ENCODE results near the gene TFAP2E.

The TFAP2E gene

DNA sequence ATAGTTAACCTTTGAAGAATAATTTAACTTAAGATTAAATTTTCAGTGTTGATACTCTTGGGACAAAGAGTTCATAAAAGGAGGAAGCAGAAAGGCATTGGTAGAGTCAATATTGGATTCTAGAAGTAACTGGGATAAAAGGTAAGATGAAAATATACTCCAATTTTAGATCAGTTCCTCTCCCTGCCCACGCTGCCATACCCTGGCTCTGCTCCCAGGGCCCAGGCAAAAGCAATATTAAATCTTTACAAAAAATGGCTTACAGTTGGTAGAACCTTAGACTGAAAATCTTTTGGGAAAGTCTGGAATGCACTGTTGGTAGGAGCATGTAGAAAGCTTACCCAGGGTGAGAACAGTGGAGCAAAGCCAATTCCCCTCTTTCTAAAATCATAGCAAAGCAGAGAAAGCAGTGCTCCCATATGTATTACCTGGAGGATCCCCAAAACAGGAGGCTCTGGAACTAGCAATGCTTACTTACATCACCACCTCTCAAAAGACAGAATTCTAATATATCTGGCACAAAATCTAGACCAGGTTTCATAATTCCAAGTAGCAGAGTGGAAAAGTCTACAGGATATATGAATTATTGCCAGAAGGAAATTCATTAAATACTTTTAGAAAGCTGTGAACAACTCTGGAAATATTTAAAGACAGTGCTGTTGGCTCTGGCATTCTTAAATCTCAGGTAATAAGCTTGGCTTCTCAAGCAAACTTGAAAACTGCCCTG is 40.5 kb upstream of the TFAP2E start:
- H3K27ac ChIP-seq, result no peak overlapping the region
- TF ChIP-seq CTCF (conservative IDR thresholded peaks at IDR 0.05; ENCODE audit: low read depth), result no peak
- POLR2A ChIA-PET (ENCODE audit: low non-redundant PET), result no interaction called here
- CTCF ChIA-PET, result interaction anchor here (0.6 kb wide), 1 partner anchor 187 kb away, joined by 3 read pairs; no protein-coding TSS in a partner anchor
- DNase-seq (ENCODE audit: low spot score), result no peak

DNA sequence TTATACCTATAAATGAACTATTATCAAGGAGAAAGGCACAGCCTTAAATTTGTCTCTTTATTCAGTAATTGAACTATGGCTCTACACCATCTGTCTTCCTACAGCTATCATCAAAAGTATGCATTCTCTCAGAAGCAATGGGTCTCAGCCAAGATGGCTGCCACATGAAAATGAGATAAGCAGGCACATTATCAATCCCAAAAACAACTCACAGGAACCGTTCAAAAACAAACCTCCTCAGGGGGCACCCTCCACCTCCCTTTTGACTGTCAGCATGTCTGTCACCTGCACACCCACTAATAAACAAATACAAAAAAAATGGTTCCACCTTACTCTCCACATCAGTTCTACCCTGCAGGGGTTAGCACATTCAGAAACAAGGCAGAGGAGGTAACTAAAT is 39.5 kb upstream of the TFAP2E start:
- no peak for TF ChIP-seq CTCF (conservative IDR thresholded peaks at IDR 0.05; ENCODE audit: low read depth)
- ChIA-PET POLR2A (ENCODE audit: low non-redundant PET) (no interaction called here), CTCF (no interaction called here)
- no peak overlapping the region for H3K27ac ChIP-seq
- DNase-seq (ENCODE audit: low spot score), result no peak

- POLR2A ChIA-PET (ENCODE audit: low non-redundant PET), result no interaction called here
- DNase-seq (ENCODE audit: low spot score), result no peak
These were observed 37.9 kb upstream of the TFAP2E start for GRCh38 chr1:35535243-35535642.

GRCh38 chr1:35536556-35537162 is 36.5 kb upstream of the TFAP2E start:
- CTCF ChIA-PET, result interaction anchor here (1.3 kb wide), 2 partner anchors 27 to 335 kb away, joined by 3 to 4 read pairs; no protein-coding TSS in a partner anchor
- no peak for DNase-seq (ENCODE audit: low spot score)

More at GRCh38 chr1:35535243-35535642, 37.9 kb upstream of the TFAP2E start:
- H3K27ac ChIP-seq, result no peak overlapping the region
- no peak for TF ChIP-seq CTCF (conservative IDR thresholded peaks at IDR 0.05; ENCODE audit: low read depth)
- CTCF ChIA-PET, result interaction anchor here (1.3 kb wide), 2 partner anchors 29 to 334 kb away, joined by 3 to 4 read pairs; no protein-coding TSS in a partner anchor

DNA sequence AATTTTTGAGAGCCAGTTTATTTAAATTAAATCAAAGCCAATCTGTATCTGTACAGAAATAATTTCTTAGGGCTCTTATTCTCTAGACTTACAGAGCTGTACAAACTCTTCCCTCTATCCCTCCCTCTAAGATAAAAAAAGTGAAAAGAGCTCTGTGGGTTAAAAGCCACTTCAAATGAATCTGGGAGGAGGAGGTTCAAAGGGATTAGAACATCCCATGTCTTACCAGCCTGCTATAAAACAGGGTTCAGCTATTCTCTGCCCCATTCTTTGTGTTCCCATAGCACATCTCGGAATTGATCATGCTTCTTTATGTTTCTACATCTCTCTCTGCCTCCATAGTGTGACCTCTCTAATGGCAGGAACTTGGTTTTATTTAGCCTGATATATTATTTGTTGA is 35.3 kb upstream of the TFAP2E start:
- TF ChIP-seq CTCF (conservative IDR thresholded peaks at IDR 0.05; ENCODE audit: low read depth), result no peak
- no peak for DNase-seq (ENCODE audit: low spot score)
- H3K27ac ChIP-seq, result no peak overlapping the region
- ChIA-PET POLR2A (ENCODE audit: low non-redundant PET) (interaction anchor here (0.6 kb wide), 1 partner anchor 35 kb away, joined by 6 read pairs; no protein-coding TSS in a partner anchor), CTCF (interaction anchor here (0.6 kb wide), 2 partner anchors 317 to 656 kb away, joined by 3 read pairs; no protein-coding TSS in a partner anchor)

More at GRCh38 chr1:35536556-35537162, 36.5 kb upstream of the TFAP2E start:
- POLR2A ChIA-PET (ENCODE audit: low non-redundant PET), result interaction anchor here (0.6 kb wide), 1 partner anchor 232 kb away, joined by 5 read pairs; no protein-coding TSS in a partner anchor
- TF ChIP-seq CTCF (conservative IDR thresholded peaks at IDR 0.05; ENCODE audit: low read depth), result no peak
- H3K27ac ChIP-seq, result no peak overlapping the region

DNA sequence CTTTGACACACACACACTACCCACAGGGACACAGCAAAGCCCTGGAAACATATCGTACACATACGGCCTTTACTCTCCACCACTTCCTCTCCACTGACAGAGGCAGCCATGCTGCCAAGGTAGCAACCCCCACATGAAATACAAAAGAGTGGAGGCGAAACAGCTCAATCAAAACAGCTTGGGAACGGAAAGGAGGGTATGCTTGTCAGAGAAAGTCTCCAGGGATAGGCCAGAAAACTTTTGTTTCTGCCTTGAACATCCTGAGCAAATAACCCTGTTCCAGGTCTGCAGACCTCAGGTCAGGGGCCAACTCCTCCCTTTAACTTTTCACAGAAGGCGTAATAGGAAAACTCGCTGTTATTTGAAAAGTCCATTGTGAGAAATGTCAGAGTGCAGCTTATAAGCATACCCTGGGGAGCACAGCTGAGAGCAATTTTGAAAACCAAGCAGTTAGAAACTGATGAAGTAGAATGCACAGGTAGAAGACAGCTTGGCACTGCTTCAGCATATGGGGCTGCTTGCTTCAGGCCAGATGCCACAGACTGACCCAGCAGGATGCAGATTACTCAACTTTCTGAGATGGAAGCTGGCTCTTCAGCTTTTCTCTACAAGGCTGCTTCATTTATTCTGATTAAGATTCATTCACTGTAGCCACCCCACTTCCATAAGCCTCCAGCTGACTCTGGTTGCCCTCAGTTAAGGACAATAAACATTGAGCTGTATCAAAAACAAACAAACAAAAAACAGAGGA is 33.9 kb upstream of the TFAP2E start:
- POLR2A ChIA-PET (ENCODE audit: low non-redundant PET), result no interaction called here

More for the DNA sequence above, 33.9 kb upstream of the TFAP2E start:
- no peak overlapping the region for H3K27ac ChIP-seq
- CTCF ChIA-PET, result interaction anchor here (0.9 to 1.4 kb wide), 2 partner anchors 17 to 88 kb away, joined by 3 to 4 read pairs; no protein-coding TSS in a partner anchor
- DNase-seq (ENCODE audit: low spot score), result no peak
- no peak for TF ChIP-seq CTCF (conservative IDR thresholded peaks at IDR 0.05; ENCODE audit: low read depth)
